ENCODE measurements around the gene CLEC4C.

Gene CLEC4C

DNA sequence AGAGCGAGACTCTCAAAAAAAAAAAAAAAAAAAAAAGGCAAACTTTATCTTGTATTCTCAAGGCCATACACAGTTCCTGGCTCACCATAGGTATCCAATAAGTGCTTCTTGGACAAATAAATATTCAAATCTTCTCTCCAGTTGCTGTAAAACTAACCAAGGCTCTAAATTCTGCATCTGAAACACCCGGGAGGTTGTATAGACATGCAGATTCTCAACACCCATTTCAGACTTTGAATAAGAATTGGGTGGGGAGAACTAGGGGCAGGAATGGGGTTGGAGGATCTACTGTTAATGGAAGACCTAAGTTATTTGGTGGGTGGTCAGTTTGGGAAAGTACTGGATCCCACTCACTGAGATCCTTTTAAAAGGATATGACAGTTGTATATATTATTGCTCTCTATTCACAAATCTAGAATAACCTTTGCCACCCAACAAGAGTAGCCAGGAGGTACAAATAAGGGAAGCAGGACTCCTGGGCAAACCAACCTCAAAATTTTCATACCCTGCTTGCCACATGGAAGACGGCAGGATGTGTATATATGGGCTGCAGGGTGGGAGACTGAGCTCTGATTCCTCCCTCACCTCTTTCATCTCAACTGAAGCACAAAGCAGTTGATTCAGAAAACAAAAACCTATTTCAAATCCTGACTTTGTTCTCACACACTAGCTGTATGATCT lies 52.5 kb downstream of the CLEC4C start:
- Histone ChIP-seq H3K4me3 (ENCODE audit: low read depth, low read length) (no peak overlapping the region), H3K27me3 (replicated peaks) (no peaks in the 10 kb centered on the region), H3K27ac (no peak overlapping the region), H3K36me3 (replicated peaks) (no peaks in the 10 kb centered on the region)
- TF ChIP-seq, protein P1, sequence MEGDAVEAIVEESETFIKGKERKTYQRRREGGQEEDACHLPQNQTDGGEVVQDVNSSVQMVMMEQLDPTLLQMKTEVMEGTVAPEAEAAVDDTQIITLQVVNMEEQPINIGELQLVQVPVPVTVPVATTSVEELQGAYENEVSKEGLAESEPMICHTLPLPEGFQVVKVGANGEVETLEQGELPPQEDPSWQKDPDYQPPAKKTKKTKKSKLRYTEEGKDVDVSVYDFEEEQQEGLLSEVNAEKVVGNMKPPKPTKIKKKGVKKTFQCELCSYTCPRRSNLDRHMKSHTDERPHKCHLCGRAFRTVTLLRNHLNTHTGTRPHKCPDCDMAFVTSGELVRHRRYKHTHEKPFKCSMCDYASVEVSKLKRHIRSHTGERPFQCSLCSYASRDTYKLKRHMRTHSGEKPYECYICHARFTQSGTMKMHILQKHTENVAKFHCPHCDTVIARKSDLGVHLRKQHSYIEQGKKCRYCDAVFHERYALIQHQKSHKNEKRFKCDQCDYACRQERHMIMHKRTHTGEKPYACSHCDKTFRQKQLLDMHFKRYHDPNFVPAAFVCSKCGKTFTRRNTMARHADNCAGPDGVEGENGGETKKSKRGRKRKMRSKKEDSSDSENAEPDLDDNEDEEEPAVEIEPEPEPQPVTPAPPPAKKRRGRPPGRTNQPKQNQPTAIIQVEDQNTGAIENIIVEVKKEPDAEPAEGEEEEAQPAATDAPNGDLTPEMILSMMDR (IDR thresholded peaks at IDR 0.05; ENCODE audit: low read depth, low read length, missing control alignments) = no peak
- in situ Hi-C loops (cut with HindIII; ENCODE audit: low pct_ligation_motif_present, low sequenced_read_pairs) = no loop called here
- no peak for DNase-seq

DNA sequence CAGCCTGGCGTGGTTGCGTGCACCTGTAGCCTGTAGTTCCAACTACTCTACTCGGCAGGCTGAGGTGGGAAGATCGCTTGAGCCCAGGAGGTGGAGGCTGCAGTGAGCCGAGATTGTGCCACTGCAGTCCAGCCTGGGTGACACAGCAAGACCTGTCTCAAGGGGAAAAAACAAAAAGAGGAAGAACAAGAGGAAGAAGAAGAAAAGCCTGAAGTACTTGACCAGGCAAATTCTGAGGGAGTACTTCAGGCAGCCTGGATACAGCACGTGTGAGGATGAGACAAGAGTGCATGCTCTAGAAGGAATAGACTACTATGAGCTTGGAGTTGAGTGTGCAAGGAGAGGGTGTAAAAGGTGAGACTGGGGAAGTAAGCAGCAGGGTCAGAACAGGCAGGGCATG lies 53.4 kb downstream of the CLEC4C start:
- Histone ChIP-seq H3K36me3 (replicated peaks) (no peaks in the 10 kb centered on the region), H3K4me3 (ENCODE audit: low read depth, low read length) (no peak overlapping the region), H3K27ac (no peak overlapping the region), H3K27me3 (replicated peaks) (no peaks in the 10 kb centered on the region)
- no peak for DNase-seq
- in situ Hi-C loops (cut with HindIII; ENCODE audit: low pct_ligation_motif_present, low sequenced_read_pairs) = no loop called here
- TF ChIP-seq, protein P1 (IDR thresholded peaks at IDR 0.05; ENCODE audit: low read depth, low read length, missing control alignments) = no peak

DNA sequence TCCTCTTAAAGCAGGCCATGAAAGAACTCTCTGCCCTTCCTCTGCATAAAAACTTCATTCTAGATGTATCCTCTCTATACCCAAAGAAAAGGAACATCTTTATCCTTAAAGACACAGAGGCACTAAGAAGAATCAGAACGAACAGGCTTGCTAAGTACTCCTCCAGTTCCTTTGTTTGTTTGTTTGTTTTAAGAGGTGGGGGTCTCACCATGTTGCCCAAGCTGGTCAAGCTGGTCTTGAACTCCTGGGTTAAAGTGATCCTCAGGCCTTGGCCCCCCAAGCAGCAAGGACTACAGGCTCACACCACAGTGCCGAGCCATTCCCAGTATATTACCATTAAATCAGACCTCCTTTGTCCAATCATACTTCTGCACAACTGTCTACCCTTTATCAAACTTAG lies 65.6 kb downstream of the CLEC4C start:
- DNase-seq = no peak
- in situ Hi-C loops (cut with HindIII; ENCODE audit: low pct_ligation_motif_present, low sequenced_read_pairs) = no loop called here
- TF ChIP-seq, protein P1 (IDR thresholded peaks at IDR 0.05; ENCODE audit: low read depth, low read length, missing control alignments) = no peak
- no peaks in the 10 kb centered on the region for H3K27me3 ChIP-seq (replicated peaks)
- no peak overlapping the region for H3K4me3 ChIP-seq (ENCODE audit: low read depth, low read length)
- H3K27ac ChIP-seq = no peak overlapping the region
- H3K36me3 ChIP-seq (replicated peaks) = no peaks in the 10 kb centered on the region

Measured in brain microvascular endothelial cell (primary cell).